H1 (cell line): ENCODE results near the gene ITGA11.

Experiments
- ASH2L ChIP-seq: fragments of 200-600, 300-600 bp; sonication (generic); IDR thresholded peaks from one replicate; pipeline ENCODE4 v1.7.1; 2017; ENCODE audit warnings: low read length
- TAF1 ChIP-seq: IDR thresholded peaks from 2 replicates; pipeline ENCODE4 v1.6.1; 2011; ENCODE audit warnings: mild to moderate bottlenecking, low read depth, low read length
- TF ChIP-seq, protein P1 (sequence below), 3 experiments: IDR thresholded peaks; 1 replicate in 2 of 3; 2 replicates in 1 of 3; pipeline versions ENCODE4 v1.5.1 to v1.6.1; 2011; ENCODE audit warnings: low read length in 3 of 3, mild to moderate bottlenecking in 3 of 3, inconsistent platforms in 2 of 3, low read depth in 1 of 3, moderate library complexity in 1 of 3; ENCODE audit not compliant: insufficient read depth in 1 of 3; ENCODE audit errors: control extremely low read depth in 1 of 3
- TF ChIP-seq, protein P2 (sequence below): IDR thresholded peaks from 2 replicates; pipeline ENCODE4 v1.6.1; 2012; ENCODE audit warnings: inconsistent platforms

DNA sequence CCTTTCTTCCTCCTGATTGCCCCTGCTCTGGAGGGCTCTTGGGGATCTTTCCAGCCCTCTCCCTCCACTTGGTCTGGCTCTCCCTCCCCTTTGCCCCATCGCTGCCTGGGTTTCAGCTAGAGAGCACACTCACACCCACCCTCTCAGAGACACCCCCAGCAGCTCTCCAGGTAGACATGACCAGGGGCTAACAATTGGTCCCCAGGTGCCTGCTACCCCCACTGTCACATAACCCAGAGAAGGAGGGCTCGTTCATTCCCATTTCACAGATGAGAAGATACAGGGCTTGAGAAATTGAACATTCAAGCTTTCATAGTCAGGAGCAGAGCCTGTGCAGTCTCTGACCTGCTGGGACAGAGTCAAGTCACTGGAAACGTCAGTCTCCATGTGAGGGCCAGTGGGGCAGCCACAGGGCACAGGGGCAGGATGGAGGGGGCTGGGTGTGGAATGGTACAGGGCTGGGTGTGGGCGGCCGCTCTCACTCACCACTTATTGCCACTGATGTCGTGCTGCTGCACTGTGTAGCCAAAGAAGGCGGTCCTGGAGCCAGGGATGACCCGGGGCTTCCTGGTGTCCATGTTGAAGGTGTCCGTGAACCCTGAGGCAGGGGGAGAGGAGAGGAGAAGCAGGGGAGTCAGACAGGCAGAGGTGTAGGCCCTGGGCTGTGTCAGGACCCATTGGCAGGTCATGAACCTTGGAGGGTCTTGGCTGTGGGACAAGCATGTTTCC lies 29.4 kb downstream of the ITGA11 start:
- TF ChIP-seq, protein P1, sequence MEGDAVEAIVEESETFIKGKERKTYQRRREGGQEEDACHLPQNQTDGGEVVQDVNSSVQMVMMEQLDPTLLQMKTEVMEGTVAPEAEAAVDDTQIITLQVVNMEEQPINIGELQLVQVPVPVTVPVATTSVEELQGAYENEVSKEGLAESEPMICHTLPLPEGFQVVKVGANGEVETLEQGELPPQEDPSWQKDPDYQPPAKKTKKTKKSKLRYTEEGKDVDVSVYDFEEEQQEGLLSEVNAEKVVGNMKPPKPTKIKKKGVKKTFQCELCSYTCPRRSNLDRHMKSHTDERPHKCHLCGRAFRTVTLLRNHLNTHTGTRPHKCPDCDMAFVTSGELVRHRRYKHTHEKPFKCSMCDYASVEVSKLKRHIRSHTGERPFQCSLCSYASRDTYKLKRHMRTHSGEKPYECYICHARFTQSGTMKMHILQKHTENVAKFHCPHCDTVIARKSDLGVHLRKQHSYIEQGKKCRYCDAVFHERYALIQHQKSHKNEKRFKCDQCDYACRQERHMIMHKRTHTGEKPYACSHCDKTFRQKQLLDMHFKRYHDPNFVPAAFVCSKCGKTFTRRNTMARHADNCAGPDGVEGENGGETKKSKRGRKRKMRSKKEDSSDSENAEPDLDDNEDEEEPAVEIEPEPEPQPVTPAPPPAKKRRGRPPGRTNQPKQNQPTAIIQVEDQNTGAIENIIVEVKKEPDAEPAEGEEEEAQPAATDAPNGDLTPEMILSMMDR (IDR thresholded peaks at IDR 0.05; ENCODE audit: control extremely low read depth in 1 of 3, insufficient read depth in 1 of 3, low read depth in 1 of 3, low read length in 3 of 3), result no peak
- TF ChIP-seq, protein P2, sequence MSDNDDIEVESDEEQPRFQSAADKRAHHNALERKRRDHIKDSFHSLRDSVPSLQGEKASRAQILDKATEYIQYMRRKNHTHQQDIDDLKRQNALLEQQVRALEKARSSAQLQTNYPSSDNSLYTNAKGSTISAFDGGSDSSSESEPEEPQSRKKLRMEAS, result no peak
- TF ChIP-seq ASH2L (no peak), TAF1 (no peak)
